AG08395 (cell line): Measurements from ENCODE around the gene LPCAT2.
A peak's percentile ranks its signal among the peaks of the same experiment; 100 is the strongest.

Source experiments
- DNase-seq: peaks from one replicate; pipeline ENCODE4 v3.0.0; 2012; ENCODE audit warnings: mixed read lengths, low spot score

LPCAT2 gene

GRCh38 chr16:55508941-55509931 lies at the start of gene LPCAT2:
Gene LPCAT2 (plus strand): TSS chr16:55509072. CDS start chr16:55509182, 110 bp downstream.
- DNase-seq: peak; percentile 96

- no peak for DNase-seq
Measured at GRCh38 chr16:55462241-55462640, 46.6 kb upstream of the LPCAT2 start.

- no peak for DNase-seq
Measured at GRCh38 chr16:55464375-55464774, 44.5 kb upstream of the LPCAT2 start.

GRCh38 chr16:55465077-55465896 lies 43.6 kb upstream of the LPCAT2 start:
- peak; percentile 87 for DNase-seq

GRCh38 chr16:55466209-55466608 lies 42.7 kb upstream of the LPCAT2 start:
- no peak for DNase-seq

GRCh38 chr16:55467898-55468297 lies 41.0 kb upstream of the LPCAT2 start:
- DNase-seq: no peak

GRCh38 chr16:55468352-55468990 lies 40.4 kb upstream of the LPCAT2 start:
- no peak for DNase-seq

- no peak for DNase-seq
Measured at GRCh38 chr16:55469821-55470532, 38.9 kb upstream of the LPCAT2 start.

GRCh38 chr16:55470533-55471371 lies 38.1 kb upstream of the LPCAT2 start:
- peak; percentile 56 for DNase-seq

- peak; percentile 61 for DNase-seq
Measured at GRCh38 chr16:55471448-55472097, 37.3 kb upstream of the LPCAT2 start.

GRCh38 chr16:55473587-55473986 lies 35.3 kb upstream of the LPCAT2 start:
- DNase-seq: no peak

GRCh38 chr16:55474821-55475220 lies 34.1 kb upstream of the LPCAT2 start:
- no peak for DNase-seq

GRCh38 chr16:55475919-55476318 lies 33.0 kb upstream of the LPCAT2 start:
- DNase-seq: peak; percentile 44

- DNase-seq: no peak
Measured at GRCh38 chr16:55476625-55477533, 32.0 kb upstream of the LPCAT2 start.

GRCh38 chr16:55477736-55478135 lies 31.1 kb upstream of the LPCAT2 start:
- no peak for DNase-seq

GRCh38 chr16:55478827-55479429 lies 29.9 kb upstream of the LPCAT2 start, which contains the start of gene MMP2:
Gene MMP2 (plus strand): TSS chr16:55479198. CDS start chr16:55479480, 282 bp downstream.
- DNase-seq: peak; percentile 80

- DNase-seq: no peak
Measured at GRCh38 chr16:55479430-55480140, 29.3 kb upstream of the LPCAT2 start.

GRCh38 chr16:55480228-55480655 lies 28.6 kb upstream of the LPCAT2 start:
- peak; percentile 89 for DNase-seq
